Liver (tissue), 9 donors: ENCODE data around the gene LMF2. TPM values are rescaled to one million over a fixed set of nuclear protein-coding genes. Genes with fewer than 3 reads are reported as not detected.

Source experiments
- DNase-seq: peaks from one replicate; pipeline ENCODE4 v3.0.0-alpha.2; 2017; ENCODE audit warnings: low spot score
- H3K27ac ChIP-seq, 2 donors: one replicate each; pipeline ENCODE4 v1.7.0; 2013; ENCODE audit warnings: inconsistent platforms in 2 of 2, low read length in 2 of 2, control low read depth in 1 of 2, low read depth in 1 of 2, mild to moderate bottlenecking in 1 of 2
- H3K27me3 ChIP-seq, 4 donors: one replicate each; pipeline versions ENCODE4 v1.6.1 to v1.7.0; 2013; ENCODE audit warnings: low read length in 3 of 4, inconsistent platforms in 1 of 4, mild to moderate bottlenecking in 1 of 4, moderate library complexity in 1 of 4; ENCODE audit not compliant: control insufficient read depth in 4 of 4, insufficient read depth in 4 of 4
- H3K36me3 ChIP-seq, 4 donors: one replicate each; pipeline versions ENCODE4 v1.6.1 to v1.7.0; 2013; ENCODE audit warnings: low read length in 3 of 4, mild to moderate bottlenecking in 3 of 4, low read depth in 1 of 4, moderate library complexity in 1 of 4; ENCODE audit not compliant: control insufficient read depth in 4 of 4, insufficient read depth in 3 of 4
- H3K4me1 ChIP-seq, 4 donors: one replicate each; pipeline versions ENCODE4 v1.6.1 to v1.7.0; 2013; ENCODE audit warnings: low read length in 3 of 4, mild to moderate bottlenecking in 3 of 4, moderate library complexity in 1 of 4; ENCODE audit not compliant: control insufficient read depth in 4 of 4, insufficient read depth in 4 of 4
- H3K4me3 ChIP-seq, 3 donors: one replicate each; pipeline versions ENCODE4 v1.6.1 to v1.7.0; 2013; ENCODE audit warnings: low read length in 3 of 3, control low read depth in 1 of 3, low read depth in 1 of 3, mild to moderate bottlenecking in 1 of 3
- H3K9ac ChIP-seq, 2 donors: one replicate each; pipeline ENCODE4 v1.7.0; 2013; ENCODE audit warnings: low read length in 2 of 2, mild to moderate bottlenecking in 2 of 2, moderate library complexity in 2 of 2, control low read depth in 1 of 2, low read depth in 1 of 2
- H3K9me3 ChIP-seq, 4 donors: one replicate each; pipeline versions ENCODE4 v1.6.1 to v1.7.0; 2013; ENCODE audit warnings: low read length in 3 of 4; ENCODE audit not compliant: control insufficient read depth in 4 of 4
- ATF3 ChIP-seq: IDR thresholded peaks from 2 replicates; pipeline ENCODE4 v1.6.1; 2016; ENCODE audit warnings: antibody characterized with exemption
- CTCF ChIP-seq: fragments of 150-350 bp; IDR thresholded peaks from 2 replicates; pipeline ENCODE4 v1.5.1; 2017; ENCODE audit warnings: improper control_type of control experiment, low read depth, low read length; ENCODE audit not compliant: missing input control
- EGR1 ChIP-seq, 2 donors: IDR thresholded peaks; 2 replicates each; pipeline ENCODE4 v1.6.1; 2016 to 2018; ENCODE audit warnings: antibody characterized with exemption in 2 of 2, low read depth in 2 of 2
- FOXA1 ChIP-seq: IDR thresholded peaks from 2 replicates; pipeline ENCODE4 v1.6.1; 2016; ENCODE audit warnings: antibody characterized with exemption
- FOXA2 ChIP-seq: IDR thresholded peaks from 2 replicates; pipeline ENCODE4 v1.6.1; 2016; ENCODE audit warnings: antibody characterized with exemption
- GABPA ChIP-seq, 2 donors: IDR thresholded peaks in 1 of 2; conservative IDR thresholded peaks in 1 of 2; 2 replicates each; pipeline ENCODE4 v1.6.1; 2016; ENCODE audit warnings: antibody characterized with exemption in 2 of 2, mild to moderate bottlenecking in 1 of 2, moderate library complexity in 1 of 2
- HNF4A ChIP-seq, 2 donors: conservative IDR thresholded peaks; 2 replicates each; pipeline ENCODE4 v1.6.1; 2016; ENCODE audit warnings: antibody characterized with exemption in 2 of 2, mild to moderate bottlenecking in 2 of 2
- JUND ChIP-seq, 2 donors: IDR thresholded peaks; 2 replicates each; pipeline ENCODE4 v1.6.1; 2016; ENCODE audit warnings: antibody characterized with exemption in 2 of 2
- MAX ChIP-seq: IDR thresholded peaks from 2 replicates; pipeline ENCODE4 v1.6.1; 2016; ENCODE audit warnings: antibody characterized with exemption
- NR2F2 ChIP-seq: IDR thresholded peaks from 2 replicates; pipeline ENCODE4 v1.6.1; 2016; ENCODE audit warnings: antibody characterized with exemption
- RAD21 ChIP-seq, 2 donors: IDR thresholded peaks; 2 replicates each; pipeline ENCODE4 v1.6.1; 2016; ENCODE audit warnings: antibody characterized with exemption in 2 of 2, mild to moderate bottlenecking in 2 of 2
- REST ChIP-seq: IDR thresholded peaks from 2 replicates; pipeline ENCODE4 v1.6.1; 2016; ENCODE audit warnings: antibody characterized with exemption, mild to moderate bottlenecking
- RXRA ChIP-seq, 2 donors: IDR thresholded peaks; 2 replicates each; pipeline ENCODE4 v1.6.1; 2017 to 2018; ENCODE audit warnings: antibody characterized with exemption in 2 of 2, mild to moderate bottlenecking in 1 of 2
- SP1 ChIP-seq: IDR thresholded peaks from 2 replicates; pipeline ENCODE4 v1.6.1; 2018; ENCODE audit warnings: antibody characterized with exemption, mild to moderate bottlenecking
- TAF1 ChIP-seq: conservative IDR thresholded peaks from 2 replicates; pipeline ENCODE4 v1.6.1; 2016; ENCODE audit warnings: antibody characterized with exemption, mild to moderate bottlenecking
- ZBTB33 ChIP-seq: IDR thresholded peaks from 2 replicates; pipeline ENCODE4 v1.6.1; 2016; ENCODE audit warnings: antibody characterized with exemption
- WGBS: extraction: QIAGEN DNeasy Blood & Tissue Kit; methylation state at CpG from one replicate; pipeline ENCODE4 v1.1.7; 2013; 5-methylcytosine and 5-hydroxymethylcytosine counted together
- polyA plus RNA-seq, 2 donors: library from polyadenylated mRNA; stranded (reverse) in 1 of 2; unstranded in 1 of 2; fragments of 200-250 nt in 1 of 2; fragments of >200 nt in 1 of 2; fragmentation: Nextera tagmentation in 1 of 2; extraction: Ambion mirVana in 1 of 2; gene quantifications; one replicate each; pipeline versions ENCODE4 v1.2.1 to v1.2.3, GENCODE V29; 2013 to 2015
- total RNA-seq, 2 donors: library from RNA; depleted of rRNA; stranded (reverse); fragments of >200 nt; gene quantifications; one replicate each; pipeline ENCODE4 v1.2.3, GENCODE V29; 2014
- donor health status: healthy.
- donor health status: healthy.
- donor health status: healthy.
- donor health status: healthy.
- donor health status: healthy.

LMF2 gene
- total and polyA plus RNA-seq, 4 donors = 16.7 to 35.6 (median 25.9) TPM

GRCh38 chr22:50537765-50538164 is 30.3 kb upstream of the LMF2 start:
- Histone ChIP-seq H3K27ac (peak overlapping the region; percentile 87 to 100), H3K9ac (no peak overlapping the region), H3K4me1 (peaks cover 0 to 14% (median 7%) of the 10 kb centered on the region in 4 donors), H3K36me3 (no peaks in the 10 kb centered on the region), H3K27me3 (no peaks in the 10 kb centered on the region), H3K9me3 (no peaks in the 10 kb centered on the region), H3K4me3 (no peak overlapping the region)
- DNase-seq = no peak
- no peak for TF ChIP-seq RAD21 (IDR thresholded peaks at IDR 0.05)
- TF ChIP-seq TAF1 = no peak
- no peak for TF ChIP-seq RXRA (IDR thresholded peaks at IDR 0.05)
- TF ChIP-seq JUND (IDR thresholded peaks at IDR 0.05) = no peak
- TF ChIP-seq GABPA (IDR thresholded peaks at IDR 0.05 in 1 of 2, conservative IDR thresholded peaks at IDR 0.05 in 1 of 2) = no peak
- TF ChIP-seq HNF4A (conservative IDR thresholded peaks at IDR 0.05) = no peak
- no peak for TF ChIP-seq FOXA2
- TF ChIP-seq ATF3 = no peak
- no peak for TF ChIP-seq SP1
- TF ChIP-seq FOXA1 = no peak
- no peak for TF ChIP-seq EGR1 (IDR thresholded peaks at IDR 0.05; ENCODE audit: low read depth in 2 of 2)
- no peak for TF ChIP-seq NR2F2
- no peak for TF ChIP-seq CTCF
- TF ChIP-seq REST = no peak
- no peak for TF ChIP-seq MAX
- 95% methylated on average over 13 of the region's 13 CpGs for WGBS

GRCh38 chr22:50536226-50536625 is 28.7 kb upstream of the LMF2 start:
- Histone ChIP-seq H3K9ac (no peak overlapping the region), H3K4me3 (no peak overlapping the region), H3K36me3 (no peaks in the 10 kb centered on the region), H3K4me1 (peaks cover 0 to 15% (median 12%) of the 10 kb centered on the region in 4 donors), H3K9me3 (no peaks in the 10 kb centered on the region), H3K27me3 (no peaks in the 10 kb centered on the region), H3K27ac (peak overlapping the region in 1 of 2 donors; percentile 17)
- DNase-seq = no peak
- TF ChIP-seq JUND (IDR thresholded peaks at IDR 0.05) (no peak), ATF3 (no peak), SP1 (no peak), CTCF (no peak), REST (no peak), ZBTB33 (no peak)
- 90% methylated on average over 3 of the region's 3 CpGs for WGBS
